A549 (cell line): ENCODE results near the gene RAB33B. TPM values are rescaled to one million over a fixed set of nuclear protein-coding genes. Genes with fewer than 3 reads are reported as not detected.

Experiments used
- ATAC-seq, 2 experiments: fragments of 200-7000 bp in 1 of 2; fragments of >200 bp in 1 of 2; cut with Nextera tagmentation in 1 of 2; cut with Tn5 transposase in 1 of 2; 3 replicates each; pipeline versions ENCODE4 v1.8.0 to v1.9.1; 2018 to 2020; ENCODE audit warnings: mild to moderate bottlenecking in 1 of 2, moderate library complexity in 1 of 2
- CTCF ChIA-PET: fragments of 300-600 bp; sonication (Branson Sonifier 250); formaldehyde crosslinking; extraction: SDS; loops from one replicate; lab custom pipeline; 2021; ENCODE audit warnings: antibody characterized with exemption, inconsistent platforms; lab: Yijun Ruan, JAX
- POLR2A ChIA-PET: fragments of 350-600 bp; formaldehyde crosslinking; extraction: SDS; loops from one replicate; lab custom pipeline; 2021; ENCODE audit warnings: antibody characterized with exemption, inconsistent platforms; lab: Yijun Ruan, JAX
- DNase-seq, 2 experiments: peaks; one replicate each; pipeline versions ENCODE4 v3.0.0 to v3.0.0-alpha.2; 2011 to 2016; ENCODE audit warnings: low read depth in 1 of 2, low spot score in 1 of 2
- FAIRE-seq: peaks from 2 replicates; lab custom pipeline; 2011; peaks lifted over from hg19 to GRCh38; lab: Jason Lieb, UNC
- H3K27ac ChIP-seq, 2 experiments: fragments of >200 bp; sonication (Bioruptor Twin); formaldehyde crosslinking; 3 replicates each; pipeline ENCODE4 v1.5.1; 2016 to 2017
- H3K4me1 ChIP-seq: fragments of >200 bp; sonication (Bioruptor Twin); formaldehyde crosslinking; 3 replicates; pipeline ENCODE4 v1.6.1; 2016
- H3K4me2 ChIP-seq: fragments of >200 bp; sonication (Bioruptor Twin); formaldehyde crosslinking; 3 replicates; pipeline ENCODE4 v1.6.1; 2016
- H3K4me3 ChIP-seq: fragments of >200 bp; sonication (Bioruptor Twin); formaldehyde crosslinking; 3 replicates; pipeline ENCODE4 v1.5.1; 2016
- H3K9me3 ChIP-seq: fragments of >200 bp; sonication (Bioruptor Twin); formaldehyde crosslinking; 3 replicates; pipeline ENCODE4 v1.6.1; 2016
- CEBPB ChIP-seq, 2 experiments: fragments of >200 bp in 1 of 2; sonication (Bioruptor Twin) in 1 of 2; formaldehyde crosslinking in 1 of 2; IDR thresholded peaks; 2 replicates each; pipeline ENCODE4 v1.6.1; 2012 to 2016
- CHD2 ChIP-seq: fragments of 150-350 bp; IDR thresholded peaks from 2 replicates; pipeline ENCODE4 v1.6.1; 2014; ENCODE audit warnings: low read length; ENCODE audit not compliant: partially characterized antibody
- CTCF ChIP-seq: fragments of >200 bp; sonication (Bioruptor Twin); formaldehyde crosslinking; IDR thresholded peaks from 3 replicates; pipeline ENCODE4 v1.5.1; 2016
- E2F6 ChIP-seq: IDR thresholded peaks from 2 replicates; pipeline ENCODE4 v1.6.1; 2012; ENCODE audit warnings: low read depth, borderline replicate concordance
- EHMT2 ChIP-seq: fragments of 200-600 bp; sonication (generic); IDR thresholded peaks from 2 replicates; pipeline ENCODE4 v1.6.1; 2016; ENCODE audit warnings: antibody characterized with exemption, low read depth, mild to moderate bottlenecking, moderate library complexity
- FOSL2 ChIP-seq, 2 experiments: fragments of 450-650 bp in 1 of 2; fragments of >200 bp in 1 of 2; sonication (Bioruptor Twin) in 1 of 2; formaldehyde crosslinking; IDR thresholded peaks; 2 replicates each; pipeline versions ENCODE4 v1.5.0 to v1.6.1; 2016 to 2020; ENCODE audit warnings: mild to moderate bottlenecking in 1 of 2, moderate library complexity in 1 of 2
- HEYL ChIP-seq: fragments of 250-450 bp; sonication (Bioruptor Pico); IDR thresholded peaks from 2 replicates; pipeline ENCODE4 v1.8.0; 2021; ENCODE audit warnings: mild to moderate bottlenecking, moderate library complexity
- HOXA7 ChIP-seq: fragments of 250-450 bp; sonication (Bioruptor Pico); IDR thresholded peaks from 2 replicates; pipeline ENCODE4 v1.5.0; 2020; ENCODE audit warnings: mild to moderate bottlenecking, moderate library complexity
- HOXB13 ChIP-seq: fragments of 250-450 bp; sonication (Bioruptor Pico); IDR thresholded peaks from 2 replicates; pipeline ENCODE4 v1.5.0; 2020; ENCODE audit warnings: low read depth, mild to moderate bottlenecking, moderate library complexity
- JUN ChIP-seq, 2 experiments: fragments of >200 bp; sonication (Bioruptor Twin); formaldehyde crosslinking; IDR thresholded peaks; 2 replicates in 1 of 2; 3 replicates in 1 of 2; pipeline ENCODE4 v1.6.1; 2016 to 2017
- JUNB ChIP-seq: fragments of >200 bp; sonication (Bioruptor Twin); formaldehyde crosslinking; IDR thresholded peaks from 2 replicates; pipeline ENCODE4 v1.6.1; 2016
- MAFK ChIP-seq: fragments of 450-650 bp; IDR thresholded peaks from 2 replicates; pipeline ENCODE4 v1.6.1; 2014; ENCODE audit not compliant: partially characterized antibody
- MAX ChIP-seq: IDR thresholded peaks from 2 replicates; pipeline ENCODE4 v1.6.1; 2012
- POLR2A ChIP-seq: IDR thresholded peaks from 2 replicates; pipeline ENCODE4 v1.6.1; 2012; ENCODE audit warnings: mild to moderate bottlenecking, low read length
- RNF2 ChIP-seq: fragments of 200-600 bp; sonication (generic); IDR thresholded peaks from 2 replicates; pipeline ENCODE4 v1.6.1; 2016; ENCODE audit warnings: low read depth, mild to moderate bottlenecking, antibody characterized with exemption, moderate library complexity, borderline replicate concordance
- SREBF2 ChIP-seq: fragments of 450-650 bp; IDR thresholded peaks from 2 replicates; pipeline ENCODE4 v1.6.1; 2014; ENCODE audit warnings: mild to moderate bottlenecking, moderate library complexity
- TFCP2L1 ChIP-seq: fragments of 250-450 bp; sonication (Bioruptor Pico); IDR thresholded peaks from 2 replicates; pipeline ENCODE4 v1.5.0; 2021; ENCODE audit warnings: mild to moderate bottlenecking
- USF2 ChIP-seq: fragments of 450-650 bp; IDR thresholded peaks from 2 replicates; pipeline ENCODE4 v1.6.1; 2014; ENCODE audit warnings: antibody characterized with exemption
- ZC3H11A ChIP-seq: fragments of 450-650 bp; IDR thresholded peaks from 2 replicates; pipeline ENCODE4 v1.6.1; 2014; ENCODE audit warnings: antibody characterized with exemption, mild to moderate bottlenecking
- ZNF302 ChIP-seq: fragments of 250-450 bp; sonication (Bioruptor Pico); IDR thresholded peaks from 2 replicates; pipeline ENCODE4 v1.9.0; 2021; ENCODE audit warnings: inconsistent platforms, mild to moderate bottlenecking, moderate library complexity
- WGBS: methylation state at CpG from one replicate; pipeline ENCODE4 v1.1.6; 2017; ENCODE audit errors: missing lambda C conversion rate; 5-methylcytosine and 5-hydroxymethylcytosine counted together
- polyA plus RNA-seq, 4 experiments: library from polyadenylated mRNA; depleted of rRNA in 3 of 4; stranded (reverse); fragments of >200 nt; fragmentation: RNase III in 1 of 4; extraction: RNeasy Plus Mini Kit Qiagen cat#74134 plus additional on column Dnase treatment in 1 of 4; gene quantifications; 2 replicates in 3 of 4; 3 replicates in 1 of 4; pipeline ENCODE4 v1.2.3, GENCODE V29; 2011 to 2017

Gene RAB33B
- polyA plus RNA-seq, 2 of the 4 experiments (the other 2 are of a cell fraction): 2.8 to 5.9 TPM

- POLR2A ChIA-PET: no interaction called here
- TF ChIP-seq JUN (IDR thresholded peaks at IDR 0.05): no peak
- TF ChIP-seq TFCP2L1 (CRISPR knock-in tag): no peak
- no peak for TF ChIP-seq HOXB13 (CRISPR knock-in tag)
- no peak for TF ChIP-seq JUNB
- TF ChIP-seq ZNF302 (CRISPR knock-in tag): no peak
- TF ChIP-seq EHMT2: no peak
- no peak for TF ChIP-seq FOSL2 (IDR thresholded peaks at IDR 0.05)
- TF ChIP-seq FOSL2 (CRISPR knock-in tag; IDR thresholded peaks at IDR 0.05): no peak
- TF ChIP-seq SREBF2: no peak
- no peak for TF ChIP-seq POLR2A
- no peak for TF ChIP-seq E2F6
- no peak for TF ChIP-seq USF2
- TF ChIP-seq MAX: no peak
- TF ChIP-seq ZC3H11A: no peak
- TF ChIP-seq CTCF: no peak
- TF ChIP-seq CEBPB (IDR thresholded peaks at IDR 0.05): no peak
- no peak for TF ChIP-seq HEYL (CRISPR knock-in tag)
- Histone ChIP-seq H3K4me1 (no peaks in the 10 kb centered on the region), H3K4me2 (no peak overlapping the region), H3K4me3 (no peak overlapping the region), H3K27ac (no peak overlapping the region), H3K9me3 (no peaks in the 10 kb centered on the region)
- CTCF ChIA-PET: interaction anchor here (0.7 to 1.8 kb wide), 2 partner anchors 10 to 13 kb away, joined by 3 to 6 read pairs; no protein-coding TSS in a partner anchor
- DNase-seq: no peak
- no peak for FAIRE-seq
- ATAC-seq: no peak
These were observed 16.4 kb downstream of the RAB33B start for GRCh38 chr4:139470295-139470694.

GRCh38 chr4:139470997-139471665, 17.2 kb downstream of the RAB33B start:
- DNase-seq (no peak), ATAC-seq (no peak), FAIRE-seq (no peak)
- ChIA-PET POLR2A (no interaction called here), CTCF (interaction anchor here (0.7 to 1.8 kb wide), 2 partner anchors 11 to 12 kb away, joined by 3 to 6 read pairs; no protein-coding TSS in a partner anchor)
- Histone ChIP-seq H3K4me2 (no peak overlapping the region), H3K9me3 (no peaks in the 10 kb centered on the region), H3K4me1 (no peaks in the 10 kb centered on the region), H3K27ac (no peak overlapping the region), H3K4me3 (no peak overlapping the region)
- TF ChIP-seq MAX (no peak), RNF2 (no peak)
- WGBS: 98% methylated on average over 5 of the region's 6 CpGs

- ATAC-seq (no peak), DNase-seq (no peak), FAIRE-seq (no peak)
- Histone ChIP-seq H3K4me1 (no peaks in the 10 kb centered on the region), H3K4me2 (no peak overlapping the region), H3K9me3 (no peaks in the 10 kb centered on the region), H3K4me3 (no peak overlapping the region), H3K27ac (no peak overlapping the region)
- ChIA-PET CTCF (interaction anchor here (0.7 kb wide), 1 partner anchor 58 kb away, joined by 3 read pairs; no protein-coding TSS in a partner anchor), POLR2A (no interaction called here)
- TF ChIP-seq CHD2 (no peak), HOXA7 (CRISPR knock-in tag) (no peak), MAFK (peak; percentile 77)
- WGBS: 88% methylated on average over 3 of the region's 3 CpGs
These were observed 18.9 kb downstream of the RAB33B start for GRCh38 chr4:139472852-139473251.
